Stimulated activated CD8-positive, alpha-beta memory T cell treated with anti-CD3 and anti-CD28 coated beads, Interleukin-15, amount 100 ng/mL, for 4 hours (primary cell): ENCODE results near the gene LRRC17.
"Not testable (repeated sequence)": the region's sequence is repeated elsewhere in the genome, so short reads cannot be mapped to it uniquely, and the experiment has no call there.

ENCODE experiments used
- DNase-seq, 2 donors: peaks; one replicate each; pipeline ENCODE4 v3.0.0-alpha.2; 2020; ENCODE audit warnings: low read depth in 2 of 2

LRRC17 gene

GRCh38 chr7:102942868-102943267, 30.1 kb downstream of the LRRC17 start:
- DNase-seq: no peak

- no peak for DNase-seq
These were observed 30.8 kb downstream of the LRRC17 start for GRCh38 chr7:102943423-102944169.

GRCh38 chr7:102944241-102944640, 31.4 kb downstream of the LRRC17 start:
- no peak for DNase-seq

- no peak for DNase-seq
These were observed 39.0 kb downstream of the LRRC17 start for GRCh38 chr7:102951839-102952238.

GRCh38 chr7:102953406-102953805, 40.6 kb downstream of the LRRC17 start:
- no peak for DNase-seq

- not testable (repeated sequence) for DNase-seq
These were observed 41.6 kb downstream of the LRRC17 start for GRCh38 chr7:102954359-102954758.

- not testable (repeated sequence) for DNase-seq
These were observed 45.2 kb downstream of the LRRC17 start for GRCh38 chr7:102958004-102958403.

- DNase-seq: not testable (repeated sequence)
These were observed 49.2 kb downstream of the LRRC17 start for GRCh38 chr7:102961993-102962392.

GRCh38 chr7:102966465-102966864, 53.7 kb downstream of the LRRC17 start:
- no peak for DNase-seq

GRCh38 chr7:102967798-102968197, 55.0 kb downstream of the LRRC17 start:
- DNase-seq: no peak

GRCh38 chr7:102973096-102973802, 60.4 kb downstream of the LRRC17 start:
- no peak for DNase-seq

- DNase-seq: no peak
These were observed 61.8 kb downstream of the LRRC17 start for GRCh38 chr7:102974366-102975236.

GRCh38 chr7:102975854-102976253, 63.1 kb downstream of the LRRC17 start:
- DNase-seq: no peak

- no peak for DNase-seq
These were observed 63.7 kb downstream of the LRRC17 start for GRCh38 chr7:102976493-102976892.

GRCh38 chr7:102977586-102977985, 64.8 kb downstream of the LRRC17 start:
- DNase-seq: not testable (repeated sequence)

- no peak for DNase-seq
These were observed 65.5 kb downstream of the LRRC17 start for GRCh38 chr7:102978284-102978683.

GRCh38 chr7:102979670-102980069, 66.9 kb downstream of the LRRC17 start:
- DNase-seq: no peak

GRCh38 chr7:102981451-102981850, 68.7 kb downstream of the LRRC17 start:
- no peak for DNase-seq

GRCh38 chr7:102982235-102982634, 69.4 kb downstream of the LRRC17 start:
- DNase-seq: no peak

GRCh38 chr7:102983602-102984001, 70.8 kb downstream of the LRRC17 start:
- DNase-seq: no peak

GRCh38 chr7:102985176-102985783, 72.5 kb downstream of the LRRC17 start:
- no peak for DNase-seq

GRCh38 chr7:102988088-102988487, 75.3 kb downstream of the LRRC17 start:
- no peak for DNase-seq
